ENCODE measurements around the gene FHIP2A.
A peak's percentile ranks its signal among the peaks of the same experiment; 100 is the strongest.

Gene FHIP2A

GRCh38 chr10:114867365-114867764 lies 45.8 kb downstream of the FHIP2A start:
- DNase-seq (ENCODE audit: low read depth) = no peak
- no peak overlapping the region for H3K4me3 ChIP-seq (ENCODE audit: control insufficient read depth, low read depth, low read length)
- no peak for TF ChIP-seq CTCF (conservative IDR thresholded peaks at IDR 0.05; ENCODE audit: control insufficient read depth, insufficient read depth, low read depth, low read length)

- peak; percentile 64 for DNase-seq (ENCODE audit: low read depth)
- no peak for TF ChIP-seq CTCF (conservative IDR thresholded peaks at IDR 0.05; ENCODE audit: control insufficient read depth, insufficient read depth, low read depth, low read length)
Observed at GRCh38 chr10:114868870-114869519, 47.4 kb downstream of the FHIP2A start.

GRCh38 chr10:114869520-114869892 lies 47.9 kb downstream of the FHIP2A start:
- TF ChIP-seq CTCF (conservative IDR thresholded peaks at IDR 0.05; ENCODE audit: control insufficient read depth, insufficient read depth, low read depth, low read length) = no peak
- DNase-seq (ENCODE audit: low read depth) = peak; percentile 82
- H3K4me3 ChIP-seq (ENCODE audit: control insufficient read depth, low read depth, low read length) = no peak overlapping the region

More at GRCh38 chr10:114868870-114869519, 47.4 kb downstream of the FHIP2A start:
- no peak overlapping the region for H3K4me3 ChIP-seq (ENCODE audit: control insufficient read depth, low read depth, low read length)

GRCh38 chr10:114870486-114870885 lies 48.9 kb downstream of the FHIP2A start:
- no peak overlapping the region for H3K4me3 ChIP-seq (ENCODE audit: control insufficient read depth, low read depth, low read length)
- TF ChIP-seq CTCF (conservative IDR thresholded peaks at IDR 0.05; ENCODE audit: control insufficient read depth, insufficient read depth, low read depth, low read length) = no peak
- DNase-seq (ENCODE audit: low read depth) = no peak

GRCh38 chr10:114871379-114871778 lies 49.8 kb downstream of the FHIP2A start:
- DNase-seq (ENCODE audit: low read depth) = no peak
- H3K4me3 ChIP-seq (ENCODE audit: control insufficient read depth, low read depth, low read length) = no peak overlapping the region
- TF ChIP-seq CTCF (conservative IDR thresholded peaks at IDR 0.05; ENCODE audit: control insufficient read depth, insufficient read depth, low read depth, low read length) = no peak

Data from fibroblast of mammary gland (primary cell).